ENCODE data around the gene FITM1. TPM values are rescaled to one million over a fixed set of nuclear protein-coding genes. Genes with fewer than 3 reads are reported as not detected.

Gene FITM1
- polyA plus RNA-seq, 1 of the 3 experiments (the other 2 are of a cell fraction), result 0.12 TPM

DNA sequence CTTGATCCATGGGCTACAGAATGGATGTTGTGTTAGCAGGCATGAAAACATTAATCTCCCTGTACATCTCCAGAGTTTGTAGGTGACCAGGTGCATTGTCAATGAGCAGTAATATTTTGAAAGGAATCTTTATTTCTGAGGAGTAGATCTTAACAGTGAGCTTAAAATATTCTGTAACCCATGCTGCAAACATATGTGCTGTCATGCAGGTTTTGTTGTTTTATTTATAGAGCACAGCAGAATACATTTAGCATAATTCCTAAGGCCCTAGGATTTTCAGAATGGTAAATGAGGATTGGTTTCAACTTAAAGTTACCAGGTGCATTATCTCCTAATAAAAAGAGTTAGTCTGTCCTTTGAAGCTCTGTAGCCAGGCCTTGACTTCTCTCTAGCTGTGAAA lies 3.5 kb upstream of the FITM1 start:
- no peaks in the 10 kb centered on the region for H3K9me3 ChIP-seq
- H2AFZ ChIP-seq (ENCODE audit: low read depth), result no peak overlapping the region
- H3K27me3 ChIP-seq (ENCODE audit: insufficient read depth), result no peaks in the 10 kb centered on the region
- H3K9me2 ChIP-seq, result no peaks in the 10 kb centered on the region
- H3F3A ChIP-seq (replicated peaks; ENCODE audit: insufficient read depth), result peaks cover 6% of the 10 kb centered on the region
- ChIA-PET CTCF (interaction anchor here (1.2 to 1.8 kb wide), 3 partner anchors 9 to 68 kb away, joined by 4 to 5 read pairs (median 5); partner anchors contain the start of gene PSME1), POLR2A (interaction anchor here (2.6 kb wide), 1 partner anchor 9 kb away, joined by 12 read pairs; the partner anchor contains the start of gene PSME1)
- H4K20me1 ChIP-seq (ENCODE audit: insufficient read depth), result no peaks in the 10 kb centered on the region
- no peak overlapping the region for H3K9ac ChIP-seq
- peaks cover 0 to 8% of the 10 kb centered on the region in 2 experiments; a peak in 1 of 4 replicates for H3K4me1 ChIP-seq (ENCODE audit: control insufficient read depth in 1 of 2, insufficient read depth in 2 of 2, low read depth in 1 of 2, low read length in 1 of 2)
- H3K4me3 ChIP-seq (ENCODE audit: low read depth in 2 of 2, low read length in 1 of 2), result no peak overlapping the region
- peaks cover 0 to 3% of the 10 kb centered on the region in 2 experiments for H3K36me3 ChIP-seq (replicated peaks in 1 of 2; ENCODE audit: control insufficient read depth in 1 of 2, insufficient read depth in 2 of 2, low read length in 1 of 2)
- DNase-seq, result no peak
- H3K4me2 ChIP-seq, result no peak overlapping the region
- TF ChIP-seq, protein P1, sequence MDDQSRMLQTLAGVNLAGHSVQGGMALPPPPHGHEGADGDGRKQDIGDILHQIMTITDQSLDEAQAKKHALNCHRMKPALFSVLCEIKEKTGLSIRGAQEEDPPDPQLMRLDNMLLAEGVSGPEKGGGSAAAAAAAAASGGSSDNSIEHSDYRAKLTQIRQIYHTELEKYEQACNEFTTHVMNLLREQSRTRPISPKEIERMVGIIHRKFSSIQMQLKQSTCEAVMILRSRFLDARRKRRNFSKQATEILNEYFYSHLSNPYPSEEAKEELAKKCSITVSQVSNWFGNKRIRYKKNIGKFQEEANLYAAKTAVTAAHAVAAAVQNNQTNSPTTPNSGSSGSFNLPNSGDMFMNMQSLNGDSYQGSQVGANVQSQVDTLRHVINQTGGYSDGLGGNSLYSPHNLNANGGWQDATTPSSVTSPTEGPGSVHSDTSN (IDR thresholded peaks at IDR 0.05), result no peak
- TF ChIP-seq, protein P2, sequence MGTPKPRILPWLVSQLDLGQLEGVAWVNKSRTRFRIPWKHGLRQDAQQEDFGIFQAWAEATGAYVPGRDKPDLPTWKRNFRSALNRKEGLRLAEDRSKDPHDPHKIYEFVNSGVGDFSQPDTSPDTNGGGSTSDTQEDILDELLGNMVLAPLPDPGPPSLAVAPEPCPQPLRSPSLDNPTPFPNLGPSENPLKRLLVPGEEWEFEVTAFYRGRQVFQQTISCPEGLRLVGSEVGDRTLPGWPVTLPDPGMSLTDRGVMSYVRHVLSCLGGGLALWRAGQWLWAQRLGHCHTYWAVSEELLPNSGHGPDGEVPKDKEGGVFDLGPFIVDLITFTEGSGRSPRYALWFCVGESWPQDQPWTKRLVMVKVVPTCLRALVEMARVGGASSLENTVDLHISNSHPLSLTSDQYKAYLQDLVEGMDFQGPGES (IDR thresholded peaks at IDR 0.05; ENCODE audit: low read depth, low read length), result no peak
- TF ChIP-seq, protein P3, sequence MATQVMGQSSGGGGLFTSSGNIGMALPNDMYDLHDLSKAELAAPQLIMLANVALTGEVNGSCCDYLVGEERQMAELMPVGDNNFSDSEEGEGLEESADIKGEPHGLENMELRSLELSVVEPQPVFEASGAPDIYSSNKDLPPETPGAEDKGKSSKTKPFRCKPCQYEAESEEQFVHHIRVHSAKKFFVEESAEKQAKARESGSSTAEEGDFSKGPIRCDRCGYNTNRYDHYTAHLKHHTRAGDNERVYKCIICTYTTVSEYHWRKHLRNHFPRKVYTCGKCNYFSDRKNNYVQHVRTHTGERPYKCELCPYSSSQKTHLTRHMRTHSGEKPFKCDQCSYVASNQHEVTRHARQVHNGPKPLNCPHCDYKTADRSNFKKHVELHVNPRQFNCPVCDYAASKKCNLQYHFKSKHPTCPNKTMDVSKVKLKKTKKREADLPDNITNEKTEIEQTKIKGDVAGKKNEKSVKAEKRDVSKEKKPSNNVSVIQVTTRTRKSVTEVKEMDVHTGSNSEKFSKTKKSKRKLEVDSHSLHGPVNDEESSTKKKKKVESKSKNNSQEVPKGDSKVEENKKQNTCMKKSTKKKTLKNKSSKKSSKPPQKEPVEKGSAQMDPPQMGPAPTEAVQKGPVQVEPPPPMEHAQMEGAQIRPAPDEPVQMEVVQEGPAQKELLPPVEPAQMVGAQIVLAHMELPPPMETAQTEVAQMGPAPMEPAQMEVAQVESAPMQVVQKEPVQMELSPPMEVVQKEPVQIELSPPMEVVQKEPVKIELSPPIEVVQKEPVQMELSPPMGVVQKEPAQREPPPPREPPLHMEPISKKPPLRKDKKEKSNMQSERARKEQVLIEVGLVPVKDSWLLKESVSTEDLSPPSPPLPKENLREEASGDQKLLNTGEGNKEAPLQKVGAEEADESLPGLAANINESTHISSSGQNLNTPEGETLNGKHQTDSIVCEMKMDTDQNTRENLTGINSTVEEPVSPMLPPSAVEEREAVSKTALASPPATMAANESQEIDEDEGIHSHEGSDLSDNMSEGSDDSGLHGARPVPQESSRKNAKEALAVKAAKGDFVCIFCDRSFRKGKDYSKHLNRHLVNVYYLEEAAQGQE (IDR thresholded peaks at IDR 0.05; ENCODE audit: low read depth, low read length), result no peak
- TF ChIP-seq EP300 (IDR thresholded peaks at IDR 0.05; ENCODE audit: borderline replicate concordance in 1 of 2, low read depth in 1 of 2, low read length in 1 of 2), result no peak
- TF ChIP-seq FOSL2 (IDR thresholded peaks at IDR 0.05; ENCODE audit: borderline replicate concordance, low read depth), result no peak
- TF ChIP-seq, protein P4, sequence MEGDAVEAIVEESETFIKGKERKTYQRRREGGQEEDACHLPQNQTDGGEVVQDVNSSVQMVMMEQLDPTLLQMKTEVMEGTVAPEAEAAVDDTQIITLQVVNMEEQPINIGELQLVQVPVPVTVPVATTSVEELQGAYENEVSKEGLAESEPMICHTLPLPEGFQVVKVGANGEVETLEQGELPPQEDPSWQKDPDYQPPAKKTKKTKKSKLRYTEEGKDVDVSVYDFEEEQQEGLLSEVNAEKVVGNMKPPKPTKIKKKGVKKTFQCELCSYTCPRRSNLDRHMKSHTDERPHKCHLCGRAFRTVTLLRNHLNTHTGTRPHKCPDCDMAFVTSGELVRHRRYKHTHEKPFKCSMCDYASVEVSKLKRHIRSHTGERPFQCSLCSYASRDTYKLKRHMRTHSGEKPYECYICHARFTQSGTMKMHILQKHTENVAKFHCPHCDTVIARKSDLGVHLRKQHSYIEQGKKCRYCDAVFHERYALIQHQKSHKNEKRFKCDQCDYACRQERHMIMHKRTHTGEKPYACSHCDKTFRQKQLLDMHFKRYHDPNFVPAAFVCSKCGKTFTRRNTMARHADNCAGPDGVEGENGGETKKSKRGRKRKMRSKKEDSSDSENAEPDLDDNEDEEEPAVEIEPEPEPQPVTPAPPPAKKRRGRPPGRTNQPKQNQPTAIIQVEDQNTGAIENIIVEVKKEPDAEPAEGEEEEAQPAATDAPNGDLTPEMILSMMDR (IDR thresholded peaks at IDR 0.05), result no peak
- no peak for TF ChIP-seq FOXJ3 (CRISPR knock-in tag; IDR thresholded peaks at IDR 0.05)
- TF ChIP-seq JUND (IDR thresholded peaks at IDR 0.05), result no peak
- H3K27ac ChIP-seq (ENCODE audit: low read depth in 2 of 2, low read length in 1 of 2), result no peak overlapping the region
- no peaks in the 10 kb centered on the region for H3K79me2 ChIP-seq (ENCODE audit: insufficient read depth)

All from SK-N-SH (cell line).